VCaP (cell line): Measurements from ENCODE around the gene CTNNBL1.
"Not testable (repeated sequence)": the region's sequence is repeated elsewhere in the genome, so short reads cannot be mapped to it uniquely, and the experiment has no call there.

Source experiments
- H3K27ac ChIP-seq: fragments of 450-650 bp; 2 replicates; pipeline ENCODE4 v1.5.1; 2017
- CTCF ChIP-seq: fragments of 450-650 bp; conservative IDR thresholded peaks from 2 replicates; pipeline ENCODE4 v1.5.1; 2017; ENCODE audit warnings: mild to moderate bottlenecking, moderate library complexity

CTNNBL1 gene

GRCh38 chr20:37853823-37854375 lies 160.1 kb downstream of the CTNNBL1 start:
- TF ChIP-seq CTCF, result no peak
- H3K27ac ChIP-seq, result no peak overlapping the region

- not testable (repeated sequence) for H3K27ac ChIP-seq
Observed at GRCh38 chr20:37856034-37856433, 162.2 kb downstream of the CTNNBL1 start.

- no peak overlapping the region for H3K27ac ChIP-seq
- TF ChIP-seq CTCF, result no peak
Observed at GRCh38 chr20:37856932-37857660, 163.3 kb downstream of the CTNNBL1 start.

- H3K27ac ChIP-seq, result no peak overlapping the region
- TF ChIP-seq CTCF, result no peak
Observed at GRCh38 chr20:37859406-37860171, 165.8 kb downstream of the CTNNBL1 start.

GRCh38 chr20:37863289-37863688 lies 169.5 kb downstream of the CTNNBL1 start:
- no peak overlapping the region for H3K27ac ChIP-seq
- TF ChIP-seq CTCF, result no peak

GRCh38 chr20:37864298-37864697 lies 170.5 kb downstream of the CTNNBL1 start:
- TF ChIP-seq CTCF, result no peak
- peak overlapping the region; percentile 28 for H3K27ac ChIP-seq

GRCh38 chr20:37866051-37866450 lies 172.2 kb downstream of the CTNNBL1 start:
- H3K27ac ChIP-seq, result peak overlapping the region; percentile 28
- no peak for TF ChIP-seq CTCF
